GM21381 (cell line): ENCODE results near the gene PARD3B.

Experiments used
- ATAC-seq: cut with Tn5 transposase; IDR thresholded peaks from one replicate; pipeline ENCODE4 v1.9.1; 2021; ENCODE audit warnings: mild to moderate bottlenecking, moderate library complexity; ENCODE audit not compliant: unreplicated experiment

PARD3B gene

GRCh38 chr2:204581946-204582345 is 36.7 kb downstream of the PARD3B start:
- no peak for ATAC-seq

GRCh38 chr2:204583773-204584172 is 38.5 kb downstream of the PARD3B start:
- no peak for ATAC-seq

- no peak for ATAC-seq
Measured at GRCh38 chr2:204585930-204586329, 40.7 kb downstream of the PARD3B start.

GRCh38 chr2:204586444-204587180 is 41.3 kb downstream of the PARD3B start:
- no peak for ATAC-seq

GRCh38 chr2:204590063-204590462 is 44.8 kb downstream of the PARD3B start:
- no peak for ATAC-seq

- ATAC-seq: no peak
Measured at GRCh38 chr2:204591225-204591624, 46.0 kb downstream of the PARD3B start.

- ATAC-seq: no peak
Measured at GRCh38 chr2:204604061-204604460, 58.8 kb downstream of the PARD3B start.

GRCh38 chr2:204608237-204608939 is 63.1 kb downstream of the PARD3B start:
- ATAC-seq: no peak

- ATAC-seq: no peak
Measured at GRCh38 chr2:204611017-204611631, 65.8 kb downstream of the PARD3B start.

- ATAC-seq: no peak
Measured at GRCh38 chr2:204611764-204612163, 66.5 kb downstream of the PARD3B start.

GRCh38 chr2:204613635-204614034 is 68.4 kb downstream of the PARD3B start:
- no peak for ATAC-seq

GRCh38 chr2:204615456-204615855 is 70.2 kb downstream of the PARD3B start:
- no peak for ATAC-seq

- ATAC-seq: no peak
Measured at GRCh38 chr2:204625135-204625534, 79.9 kb downstream of the PARD3B start.

- no peak for ATAC-seq
Measured at GRCh38 chr2:204628926-204629712, 83.8 kb downstream of the PARD3B start.

GRCh38 chr2:204632410-204632809 is 87.1 kb downstream of the PARD3B start:
- ATAC-seq: no peak

- ATAC-seq: no peak
Measured at GRCh38 chr2:204634564-204634963, 89.3 kb downstream of the PARD3B start.

- no peak for ATAC-seq
Measured at GRCh38 chr2:204635478-204635877, 90.2 kb downstream of the PARD3B start.

- ATAC-seq: no peak
Measured at GRCh38 chr2:204638471-204639194, 93.4 kb downstream of the PARD3B start.

GRCh38 chr2:204643326-204643725 is 98.1 kb downstream of the PARD3B start:
- ATAC-seq: no peak

GRCh38 chr2:204645018-204645773 is 99.9 kb downstream of the PARD3B start:
- no peak for ATAC-seq
